GM12864 (cell line): Measurements from ENCODE around the gene RFX2.
A peak's percentile ranks its signal among the peaks of the same experiment; 100 is the strongest.
"Not testable (repeated sequence)": the region's sequence is repeated elsewhere in the genome, so short reads cannot be mapped to it uniquely, and the experiment has no call there.

Experiments used
- DNase-seq: peaks from one replicate; pipeline ENCODE4 v3.0.0-alpha.2; 2011; ENCODE audit warnings: low read depth
- H3K4me3 ChIP-seq: 2 replicates; pipeline ENCODE4 v1.5.1; 2011; ENCODE audit warnings: mild to moderate bottlenecking, low read depth, low read length, control low read depth
- CTCF ChIP-seq: IDR thresholded peaks from 2 replicates; pipeline ENCODE4 v1.5.1; 2011; ENCODE audit warnings: low read depth, mild to moderate bottlenecking, moderate library complexity, low read length, control low read depth, inconsistent platforms; ENCODE audit errors: missing control alignments

Gene RFX2

GRCh38 chr19:5992756-5993155 lies 117.5 kb downstream of the RFX2 start:
- DNase-seq = no peak
- no peak overlapping the region for H3K4me3 ChIP-seq
- no peak for TF ChIP-seq CTCF

- no peak for TF ChIP-seq CTCF
- H3K4me3 ChIP-seq = no peak overlapping the region
- no peak for DNase-seq
These were observed 119.0 kb downstream of the RFX2 start for GRCh38 chr19:5991244-5991838.

GRCh38 chr19:5990289-5990797 lies 120.0 kb downstream of the RFX2 start:
- no peak for DNase-seq
- no peak overlapping the region for H3K4me3 ChIP-seq
- TF ChIP-seq CTCF = no peak

GRCh38 chr19:5989388-5990074 lies 120.8 kb downstream of the RFX2 start:
- DNase-seq = no peak
- no peak for TF ChIP-seq CTCF
- no peak overlapping the region for H3K4me3 ChIP-seq

- DNase-seq = no peak
- no peak for TF ChIP-seq CTCF
These were observed 121.5 kb downstream of the RFX2 start for GRCh38 chr19:5988517-5989387.

GRCh38 chr19:5987077-5987818 lies 123.1 kb downstream of the RFX2 start:
- peak; percentile 94 for TF ChIP-seq CTCF
- peak; percentile 27 for DNase-seq
- peak overlapping the region; percentile 37 for H3K4me3 ChIP-seq

More at GRCh38 chr19:5988517-5989387, 121.5 kb downstream of the RFX2 start:
- H3K4me3 ChIP-seq = no peak overlapping the region

GRCh38 chr19:5985837-5986236 lies 124.5 kb downstream of the RFX2 start:
- DNase-seq, H3K4me3 ChIP-seq: not testable (repeated sequence)
